K562 (cell line): Measurements from ENCODE around the gene NAT14. TPM values are rescaled to one million over a fixed set of nuclear protein-coding genes. Genes with fewer than 3 reads are reported as not detected.

Experiments
- ATAC-seq: fragments of 200-7000 bp; cut with Tn5 transposase; 3 replicates; pipeline ENCODE4 v1.9.1; 2020; ENCODE audit warnings: moderate library complexity
- BruUV-seq: library from RNA; stranded (reverse); fragments of 400-500 nt; replicated peaks from 2 replicates; lab custom pipeline; 2021; lab: Mats Ljungman, UMichigan
- CTCF ChIA-PET: fragments of 300-600 bp; formaldehyde crosslinking; extraction: SDS; loops from one replicate; lab custom pipeline; 2021; ENCODE audit warnings: low intra/inter-chr PET ratio; lab: Yijun Ruan, JAX
- POLR2A ChIA-PET: fragments of 300-600, 350-650 bp; sonication (Branson Sonifier 250); formaldehyde crosslinking; extraction: SDS; loops from one replicate; lab custom pipeline; 2021; ENCODE audit warnings: antibody characterized with exemption, inconsistent platforms; lab: Yijun Ruan, JAX
- DNase-seq, 4 experiments: peaks; one replicate each; pipeline versions ENCODE4 v3.0.0 to v3.0.0-alpha.2; 2011 to 2018; ENCODE audit warnings: low spot score in 3 of 4, mixed read lengths in 3 of 4; ENCODE audit errors: extremely low read depth in 1 of 4
- FAIRE-seq: peaks from 2 replicates; lab custom pipeline; 2011; peaks lifted over from hg19 to GRCh38; lab: Jason Lieb, UNC
- H2AFZ ChIP-seq: 2 replicates; pipeline ENCODE4 v1.6.0; 2011; ENCODE audit warnings: low read depth, low read length, control low read depth, inconsistent platforms
- H3K27ac ChIP-seq: fragments of 200-600 bp; 3 replicates; pipeline ENCODE4 v1.8.0; 2011; ENCODE audit warnings: low read depth, mild to moderate bottlenecking, control low read depth, inconsistent platforms, low read length, moderate library complexity, mixed read lengths; ENCODE audit errors: extremely low read depth
- H3K27me3 ChIP-seq, 2 experiments: fragments of 300-600 bp in 1 of 2; 2 replicates in 1 of 2; 3 replicates in 1 of 2; pipeline versions ENCODE4 v1.6.0 to v1.8.0; 2011; ENCODE audit warnings: inconsistent platforms in 2 of 2, low read length in 2 of 2, mild to moderate bottlenecking in 1 of 2, mixed read lengths in 1 of 2, moderate library complexity in 1 of 2; ENCODE audit not compliant: control insufficient read depth in 2 of 2, insufficient read depth in 2 of 2
- H3K36me3 ChIP-seq: fragments of 300-600 bp; 3 replicates; pipeline ENCODE4 v1.8.0; 2011; ENCODE audit warnings: mild to moderate bottlenecking, low read length, inconsistent platforms; ENCODE audit not compliant: control insufficient read depth, insufficient read depth
- H3K4me1 ChIP-seq, 2 experiments: fragments of 200-600 bp in 1 of 2; replicated peaks in 1 of 2; 2 replicates in 1 of 2; 3 replicates in 1 of 2; pipeline versions ENCODE4 v1.5.1 to v1.8.0; 2011; ENCODE audit warnings: inconsistent platforms in 2 of 2, low read length in 2 of 2, mild to moderate bottlenecking in 1 of 2, mixed read lengths in 1 of 2, moderate library complexity in 1 of 2; ENCODE audit not compliant: control insufficient read depth in 2 of 2, insufficient read depth in 2 of 2
- H3K4me2 ChIP-seq: 2 replicates; pipeline ENCODE4 v1.6.1; 2011; ENCODE audit warnings: low read length, control low read depth, inconsistent platforms, mixed read lengths; ENCODE audit not compliant: insufficient read depth
- H3K4me3 ChIP-seq: fragments of 200-600 bp; sonication (generic), shearing (Covaris generic); 2 replicates; pipeline ENCODE4 v1.5.1; 2016; ENCODE audit warnings: control low read depth, inconsistent platforms
- H3K79me2 ChIP-seq: fragments of 200-600 bp; 3 replicates; pipeline ENCODE4 v1.8.0; 2011; ENCODE audit warnings: low read length, inconsistent platforms; ENCODE audit not compliant: control insufficient read depth, insufficient read depth
- H3K9ac ChIP-seq, 2 experiments: 2 replicates each; pipeline versions ENCODE4 v1.6.0 to v1.6.1; 2011; ENCODE audit warnings: low read depth in 2 of 2, low read length in 2 of 2, control low read depth in 1 of 2, inconsistent platforms in 1 of 2, mild to moderate bottlenecking in 1 of 2, mixed read lengths in 1 of 2; ENCODE audit not compliant: insufficient read depth in 1 of 2
- H3K9me1 ChIP-seq: one replicate; pipeline ENCODE4 v1.6.0; 2011; ENCODE audit warnings: inconsistent platforms, mild to moderate bottlenecking, low read length, moderate library complexity; ENCODE audit not compliant: control insufficient read depth, insufficient read depth
- H3K9me3 ChIP-seq: replicated peaks from 2 replicates; pipeline ENCODE4 v1.5.1; 2011; ENCODE audit warnings: low read depth, low read length, inconsistent platforms; ENCODE audit not compliant: control insufficient read depth, insufficient read depth
- H4K20me1 ChIP-seq: replicated peaks from 2 replicates; pipeline ENCODE4 v1.6.1; 2011; ENCODE audit warnings: low read length, inconsistent platforms, mixed read lengths; ENCODE audit not compliant: control insufficient read depth, insufficient read depth
- BCOR ChIP-seq: fragments of 450-650 bp; IDR thresholded peaks from 2 replicates; pipeline ENCODE4 v1.6.1; 2016
- CBFA2T2 ChIP-seq: fragments of 450-650 bp; conservative IDR thresholded peaks from 2 replicates; pipeline ENCODE4 v1.6.1; 2017; ENCODE audit warnings: mild to moderate bottlenecking
- CC2D1A ChIP-seq: fragments of 450-650 bp; IDR thresholded peaks from 2 replicates; pipeline ENCODE4 v1.6.1; 2017; ENCODE audit warnings: mild to moderate bottlenecking
- CHD2 ChIP-seq: IDR thresholded peaks from 2 replicates; pipeline ENCODE4 v1.6.1; 2011; ENCODE audit warnings: low read depth, low read length
- COPS2 ChIP-seq: fragments of 450-650 bp; conservative IDR thresholded peaks from 2 replicates; pipeline ENCODE4 v1.6.1; 2016; ENCODE audit warnings: mild to moderate bottlenecking, moderate library complexity
- CTBP1 ChIP-seq: fragments of 450-650 bp; IDR thresholded peaks from 2 replicates; pipeline ENCODE4 v1.6.1; 2016; ENCODE audit warnings: borderline replicate concordance
- MYC ChIP-seq, 2 experiments: fragments of 250-450 bp in 1 of 2; sonication (Bioruptor Pico) in 1 of 2; IDR thresholded peaks; 2 replicates each; pipeline versions ENCODE4 v1.5.1 to v1.6.1; 2012 to 2021; ENCODE audit warnings: low read depth in 2 of 2, borderline replicate concordance in 1 of 2, improper control_type of control experiment in 1 of 2, low read length in 1 of 2, mild to moderate bottlenecking in 1 of 2, moderate library complexity in 1 of 2
- NCOA6 ChIP-seq: fragments of 450-650 bp; IDR thresholded peaks from 2 replicates; pipeline ENCODE4 v1.6.1; 2017; ENCODE audit warnings: mild to moderate bottlenecking
- NCOR1 ChIP-seq: fragments of 450-650 bp; IDR thresholded peaks from 2 replicates; pipeline ENCODE4 v1.6.1; 2016; ENCODE audit warnings: mild to moderate bottlenecking, moderate library complexity
- NFYB ChIP-seq: IDR thresholded peaks from 2 replicates; pipeline ENCODE4 v1.6.1; 2011; ENCODE audit warnings: mild to moderate bottlenecking, moderate library complexity; ENCODE audit not compliant: insufficient read length; ENCODE audit errors: extremely low read depth
- PTRF ChIP-seq: fragments of 450-650 bp; IDR thresholded peaks from 2 replicates; pipeline ENCODE4 v1.6.1; 2016; ENCODE audit warnings: mild to moderate bottlenecking, missing genetic modification characterization, missing compliant biosample characterization
- USF1 ChIP-seq: sonication (generic); formaldehyde crosslinking; IDR thresholded peaks from 2 replicates; pipeline ENCODE4 v1.9.0; 2022; ENCODE audit warnings: mild to moderate bottlenecking, missing genetic modification reagents
- ZC3H11A ChIP-seq: IDR thresholded peaks from 2 replicates; pipeline ENCODE4 v1.6.1; 2012; ENCODE audit warnings: low read depth, low read length, improper control_type of control experiment
- ZFP30 ChIP-seq: fragments of 250-450 bp; sonication (Bioruptor Pico); IDR thresholded peaks from 2 replicates; pipeline ENCODE4 v1.8.0; 2022; ENCODE audit warnings: moderate library complexity, mild to moderate bottlenecking, inconsistent platforms, borderline replicate concordance
- ZKSCAN8 ChIP-seq: fragments of 200-800 bp; sonication (Bioruptor generic); IDR thresholded peaks from 2 replicates; pipeline ENCODE4 v1.6.1; 2016; ENCODE audit warnings: missing genetic modification characterization, missing compliant biosample characterization
- ZNF274 ChIP-seq: IDR thresholded peaks from 2 replicates; pipeline ENCODE4 v1.6.1; 2011; ENCODE audit warnings: low read depth, mild to moderate bottlenecking, low read length, moderate library complexity, borderline replicate concordance
- ZNF57 ChIP-seq: fragments of 450-650 bp; formaldehyde crosslinking; IDR thresholded peaks from 2 replicates; pipeline ENCODE4 v1.4.0; 2020; ENCODE audit warnings: mild to moderate bottlenecking, moderate library complexity
- WGBS: fragments of 100-300 bp; shearing (Covaris generic); methylation state at CpG from one replicate; pipeline ENCODE4 v1.1.6; 2016; ENCODE audit warnings: low coverage, mixed read lengths; ENCODE audit not compliant: insufficient coverage; ENCODE audit errors: missing lambda C conversion rate; 5-methylcytosine and 5-hydroxymethylcytosine counted together
- in situ Hi-C: fragments of 300-500 bp; cut with MboI; formaldehyde crosslinking; loops from 4 replicates; pipeline ENCODE4 v1.15.0; 2018; ENCODE audit warnings: inconsistent platforms, mixed read lengths
- intact Hi-C: fragments of 100-400 bp; cut with micrococcal nuclease; formaldehyde crosslinking; loops from 2 replicates; pipeline ENCODE4 v1.14.2; 2022
- polyA plus RNA-seq, 8 experiments: library from polyadenylated mRNA; depleted of rRNA in 4 of 8; stranded (reverse) in 5 of 8; unstranded in 3 of 8; fragments of >200 nt; fragmentation: Nextera tagmentation in 2 of 8; fragmentation: Illumina TruSeq in 1 of 8; extraction: Ambion mirVana in 2 of 8; extraction: Trizol in 1 of 8; gene quantifications; 2 replicates each; pipeline versions ENCODE4 v1.2.1 to v1.2.3, GENCODE V29; 2011 to 2014; ENCODE audit warnings: inconsistent platforms in 1 of 8, missing spikeins in 1 of 8
- total RNA-seq, 7 experiments: library from RNA; depleted of rRNA in 6 of 7; stranded (reverse); fragments of >200 nt in 6 of 7; fragmentation: Illumina TruSeq in 2 of 7; extraction: Trizol in 2 of 7; gene quantifications; 2 replicates each; pipeline versions ENCODE4 v1.2.1 to v1.2.3, GENCODE V29; 2011 to 2021; ENCODE audit warnings: low replicate concordance in 1 of 7
- TF ChIP-seq, protein P1 (sequence below): sonication (generic); formaldehyde crosslinking; IDR thresholded peaks from 2 replicates; pipeline ENCODE4 v1.8.0; 2023; ENCODE audit warnings: mild to moderate bottlenecking, missing genetic modification reagents

NAT14 gene
- total and polyA plus RNA-seq, 9 of the 15 experiments (the other 6 are each of a cell fraction or from before 2014, with no cell fraction given), result 2.4 to 77.0 (median 26.7) TPM

DNA sequence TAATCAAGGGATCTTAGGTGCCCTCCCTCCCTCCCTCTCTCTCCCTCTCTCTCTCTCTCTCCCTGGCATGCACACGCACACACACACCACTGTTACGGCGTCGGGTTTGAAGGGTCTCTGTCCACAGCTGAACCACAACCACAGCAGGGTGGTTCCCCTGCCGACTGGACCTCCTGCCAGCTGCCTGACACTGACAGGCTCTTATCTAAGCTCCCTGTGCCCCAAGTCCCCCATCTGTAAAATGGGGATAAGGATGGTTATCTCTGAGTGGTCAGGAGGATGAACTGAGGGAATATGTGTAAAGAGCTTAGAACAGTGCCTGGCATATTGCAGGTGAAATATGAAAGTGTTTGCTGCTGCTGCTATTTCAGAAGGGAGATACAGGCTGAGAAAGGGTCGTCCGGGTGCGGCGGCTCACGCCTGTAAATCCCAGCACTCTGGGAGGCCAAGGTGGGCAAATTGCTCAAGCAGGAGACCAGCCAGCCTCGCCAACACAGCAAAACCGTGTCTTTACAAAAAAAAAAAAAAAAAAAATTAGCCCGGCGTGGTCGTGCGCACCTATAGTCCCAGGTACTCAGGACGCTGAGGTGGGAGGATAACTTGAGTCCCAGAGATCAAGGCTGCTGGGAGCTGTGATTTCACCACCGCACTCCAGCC is 41.0 kb upstream of the NAT14 start:
- Histone ChIP-seq H3K27ac (no peak overlapping the region), H3K9me3 (no peaks in the 10 kb centered on the region), H3K36me3 (no peaks in the 10 kb centered on the region), H3K27me3 (peaks cover 6 to 32% of the 10 kb centered on the region in 2 experiments), H3K79me2 (no peaks in the 10 kb centered on the region), H3K9ac (peak overlapping the region in 1 of 2 experiments; percentile 42; a peak in 1 of 4 replicates), H3K4me3 (no peak overlapping the region), H2AFZ (no peak overlapping the region), H4K20me1 (peaks cover 6% of the 10 kb centered on the region; the same call in 1 of the 2 replicates), H3K9me1 (no peaks in the 10 kb centered on the region), H3K4me2 (peak overlapping the region; percentile 53; the same call in 1 of the 2 replicates), H3K4me1 (peaks cover 21 to 65% of the 10 kb centered on the region in 2 experiments)
- no peak for FAIRE-seq
- no TSS peak for BruUV-seq
- in situ Hi-C loops, result loop anchor here (25.0 kb wide), 1 partner anchor 782 kb away; the partner anchor contains the start of gene LILRB4
- intact Hi-C loops, result no loop called here
- peak; percentile 46 to 54 (median 52) for DNase-seq
- ChIA-PET POLR2A (interaction anchor here (0.5 to 1.3 kb wide), 4 partner anchors 9 to 166 kb away, joined by 3 to 5 read pairs (median 4); partner anchors contain the start of gene KMT5C), CTCF (no interaction called here)
- WGBS, result 8% methylated on average over 17 of the region's 18 CpGs
- no peak for ATAC-seq
- no peak for TF ChIP-seq PTRF
- no peak for TF ChIP-seq CTBP1
- peak; percentile 65 for TF ChIP-seq NCOR1
- no peak for TF ChIP-seq ZNF274
- TF ChIP-seq ZFP30 (CRISPR knock-in tag), result no peak
- TF ChIP-seq BCOR, result peak; percentile 66; the same call in 1 of the 2 replicates
- TF ChIP-seq, protein P1, sequence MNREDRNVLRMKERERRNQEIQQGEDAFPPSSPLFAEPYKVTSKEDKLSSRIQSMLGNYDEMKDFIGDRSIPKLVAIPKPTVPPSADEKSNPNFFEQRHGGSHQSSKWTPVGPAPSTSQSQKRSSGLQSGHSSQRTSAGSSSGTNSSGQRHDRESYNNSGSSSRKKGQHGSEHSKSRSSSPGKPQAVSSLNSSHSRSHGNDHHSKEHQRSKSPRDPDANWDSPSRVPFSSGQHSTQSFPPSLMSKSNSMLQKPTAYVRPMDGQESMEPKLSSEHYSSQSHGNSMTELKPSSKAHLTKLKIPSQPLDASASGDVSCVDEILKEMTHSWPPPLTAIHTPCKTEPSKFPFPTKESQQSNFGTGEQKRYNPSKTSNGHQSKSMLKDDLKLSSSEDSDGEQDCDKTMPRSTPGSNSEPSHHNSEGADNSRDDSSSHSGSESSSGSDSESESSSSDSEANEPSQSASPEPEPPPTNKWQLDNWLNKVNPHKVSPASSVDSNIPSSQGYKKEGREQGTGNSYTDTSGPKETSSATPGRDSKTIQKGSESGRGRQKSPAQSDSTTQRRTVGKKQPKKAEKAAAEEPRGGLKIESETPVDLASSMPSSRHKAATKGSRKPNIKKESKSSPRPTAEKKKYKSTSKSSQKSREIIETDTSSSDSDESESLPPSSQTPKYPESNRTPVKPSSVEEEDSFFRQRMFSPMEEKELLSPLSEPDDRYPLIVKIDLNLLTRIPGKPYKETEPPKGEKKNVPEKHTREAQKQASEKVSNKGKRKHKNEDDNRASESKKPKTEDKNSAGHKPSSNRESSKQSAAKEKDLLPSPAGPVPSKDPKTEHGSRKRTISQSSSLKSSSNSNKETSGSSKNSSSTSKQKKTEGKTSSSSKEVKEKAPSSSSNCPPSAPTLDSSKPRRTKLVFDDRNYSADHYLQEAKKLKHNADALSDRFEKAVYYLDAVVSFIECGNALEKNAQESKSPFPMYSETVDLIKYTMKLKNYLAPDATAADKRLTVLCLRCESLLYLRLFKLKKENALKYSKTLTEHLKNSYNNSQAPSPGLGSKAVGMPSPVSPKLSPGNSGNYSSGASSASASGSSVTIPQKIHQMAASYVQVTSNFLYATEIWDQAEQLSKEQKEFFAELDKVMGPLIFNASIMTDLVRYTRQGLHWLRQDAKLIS (CRISPR knock-in tag), result no peak
- no peak for TF ChIP-seq CHD2
- no peak for TF ChIP-seq CC2D1A
- TF ChIP-seq ZNF57 (CRISPR knock-in tag), result no peak
- TF ChIP-seq USF1, result no peak
- TF ChIP-seq CBFA2T2, result peak; percentile 80
- TF ChIP-seq ZC3H11A, result no peak
- TF ChIP-seq NFYB, result no peak
- TF ChIP-seq NCOA6, result no peak
- no peak for TF ChIP-seq COPS2
- TF ChIP-seq ZKSCAN8 (CRISPR knock-in tag), result no peak
- no peak for TF ChIP-seq MYC (IDR thresholded peaks at IDR 0.05; ENCODE audit: low read depth, low read length)
- TF ChIP-seq MYC (CRISPR knock-in tag; IDR thresholded peaks at IDR 0.05; ENCODE audit: borderline replicate concordance, low read depth), result no peak
